ENCODE measurements around the gene COL6A5.

GRCh38 chr3:130468311-130468710 lies 122.8 kb downstream of the COL6A5 start:
- TF ChIP-seq CTCF (IDR thresholded peaks at IDR 0.05) (no peak), POLR2A (IDR thresholded peaks at IDR 0.05) (no peak)
